ENCODE results near the gene TGIF1. TPM values are rescaled to one million over a fixed set of nuclear protein-coding genes. Genes with fewer than 3 reads are reported as not detected.

Gene TGIF1
- total RNA-seq, 3 donors from 2014 or later (not counting 1 experiment from before 2014, with no cell fraction given): 57.5 to 74.7 (median 60.4) TPM

GRCh38 chr18:3454365-3455089, 4.6 kb downstream of the TGIF1 start:
- H3K36me3 Mint-ChIP-seq: peaks cover 6% of the 10 kb centered on the region
- H3K9me3 ChIP-seq (ENCODE audit: control insufficient read depth, insufficient read depth, low read length): no peaks in the 10 kb centered on the region
- H3K27ac ChIP-seq (ENCODE audit: low read length): peak overlapping the region; percentile 97
- H3K27me3 ChIP-seq (ENCODE audit: control insufficient read depth, insufficient read depth, low read length): no peaks in the 10 kb centered on the region
- H3K9me3 Mint-ChIP-seq: no peaks in the 10 kb centered on the region
- intact Hi-C loops (cut with micrococcal nuclease): loop anchor here (1.0 to 10.0 kb wide), 6 partner anchors 74 to 212 kb away; partner anchors contain the start of gene MYL12B
- peaks cover 42% of the 10 kb centered on the region for H3K4me1 ChIP-seq (ENCODE audit: control insufficient read depth, insufficient read depth, low read length)
- peak in 2 of 3 donors; percentile 22 to 30 for ATAC-seq
- H3K27me3 Mint-ChIP-seq (ENCODE audit: low read depth in 2 of 2): no peaks in the 10 kb centered on the region
- TF ChIP-seq CTCF (IDR thresholded peaks at IDR 0.05): peak; percentile 73
- peaks cover 44 to 49% of the 10 kb centered on the region in 2 donors for H3K4me1 Mint-ChIP-seq
- H3K27ac Mint-ChIP-seq: peak overlapping the region; percentile 99 to 100
- DNase-seq: peak in 1 of 2 donors; percentile 78
- H3K4me3 Mint-ChIP-seq: peak overlapping the region; percentile 97
- peak overlapping the region; percentile 38 for H3K4me3 ChIP-seq (ENCODE audit: low read length)
- H3K36me3 ChIP-seq (ENCODE audit: control insufficient read depth, insufficient read depth, low read length): peaks cover 18% of the 10 kb centered on the region
- WGBS (ENCODE audit: insufficient coverage): no CpG with 5 or more reads among the region's 4 CpGs

GRCh38 chr18:3455090-3455635, 5.2 kb downstream of the TGIF1 start:
- Histone ChIP-seq H3K4me1 (ENCODE audit: control insufficient read depth, insufficient read depth, low read length) (peaks cover 39% of the 10 kb centered on the region), H3K36me3 (ENCODE audit: control insufficient read depth, insufficient read depth, low read length) (peaks cover 18% of the 10 kb centered on the region), H3K27ac (ENCODE audit: low read length) (no peak overlapping the region), H3K9me3 (ENCODE audit: control insufficient read depth, insufficient read depth, low read length) (no peaks in the 10 kb centered on the region), H3K27me3 (ENCODE audit: control insufficient read depth, insufficient read depth, low read length) (no peaks in the 10 kb centered on the region), H3K4me3 (ENCODE audit: low read length) (no peak overlapping the region)
- no peak for DNase-seq
- TF ChIP-seq CTCF (IDR thresholded peaks at IDR 0.05): peak; percentile 46
- Mint-ChIP-seq H3K4me1 (peaks cover 42 to 49% of the 10 kb centered on the region in 2 donors), H3K4me3 (peak overlapping the region; percentile 97), H3K27ac (peak overlapping the region; percentile 99 to 100), H3K27me3 (ENCODE audit: low read depth in 2 of 2) (no peaks in the 10 kb centered on the region), H3K36me3 (peaks cover 6% of the 10 kb centered on the region), H3K9me3 (no peaks in the 10 kb centered on the region)
- WGBS (ENCODE audit: insufficient coverage): 78% methylated on average over 3 of the region's 3 CpGs
- no peak for ATAC-seq
- intact Hi-C loops (cut with micrococcal nuclease): loop anchor here (1.0 to 10.0 kb wide), 3 partner anchors 74 to 211 kb away; no protein-coding TSS in a partner anchor

GRCh38 chr18:3455907-3456685, 6.1 kb downstream of the TGIF1 start:
- H3K36me3 Mint-ChIP-seq: peaks cover 6% of the 10 kb centered on the region
- no peaks in the 10 kb centered on the region for H3K9me3 Mint-ChIP-seq
- no peak overlapping the region for H3K27ac Mint-ChIP-seq
- Histone ChIP-seq H3K27ac (ENCODE audit: low read length) (no peak overlapping the region), H3K27me3 (ENCODE audit: control insufficient read depth, insufficient read depth, low read length) (no peaks in the 10 kb centered on the region), H3K4me3 (ENCODE audit: low read length) (no peak overlapping the region), H3K9me3 (ENCODE audit: control insufficient read depth, insufficient read depth, low read length) (no peaks in the 10 kb centered on the region), H3K36me3 (ENCODE audit: control insufficient read depth, insufficient read depth, low read length) (peaks cover 21% of the 10 kb centered on the region), H3K4me1 (ENCODE audit: control insufficient read depth, insufficient read depth, low read length) (peaks cover 30% of the 10 kb centered on the region)
- no peak overlapping the region for H3K4me3 Mint-ChIP-seq
- no peak for DNase-seq
- H3K4me1 Mint-ChIP-seq: peaks cover 39 to 46% of the 10 kb centered on the region in 2 donors
- 97% methylated on average over 10 of the region's 10 CpGs for WGBS (ENCODE audit: insufficient coverage)
- no peak for ATAC-seq
- intact Hi-C loops (cut with micrococcal nuclease): loop anchor here (1.0 to 10.0 kb wide), 3 partner anchors 75 to 210 kb away; no protein-coding TSS in a partner anchor
- TF ChIP-seq CTCF (IDR thresholded peaks at IDR 0.05): no peak
- no peaks in the 10 kb centered on the region for H3K27me3 Mint-ChIP-seq (ENCODE audit: low read depth in 2 of 2)

Data from natural killer cell (primary cell).